Myocyte (in vitro differentiated cells): ENCODE results near the gene TMEM87A. TPM values are rescaled to one million over a fixed set of nuclear protein-coding genes. Genes with fewer than 3 reads are reported as not detected.
"Not testable (repeated sequence)": the region's sequence is repeated elsewhere in the genome, so short reads cannot be mapped to it uniquely, and the experiment has no call there.

ENCODE experiments used
- DNase-seq: peaks from one replicate; pipeline ENCODE4 v3.0.0-alpha.2; 2012; ENCODE audit warnings: low read depth
- polyA plus RNA-seq: library from polyadenylated mRNA; unstranded; fragments of >200 nt; gene quantifications from one replicate; pipeline ENCODE4 v1.2.1, GENCODE V29; 2012; ENCODE audit warnings: missing spikeins
- total RNA-seq: library from RNA; depleted of rRNA; stranded (reverse); fragments of >200 nt; gene quantifications from 2 replicates; pipeline ENCODE4 v1.2.3, GENCODE V29; 2014

Gene TMEM87A
- total RNA-seq: 53.3 and 82.5 TPM in 2 replicates
- 32.6 TPM for polyA plus RNA-seq

- peak; percentile 99 for DNase-seq
Measured at GRCh38 chr15:42272939-42273899, at the start of gene TMEM87A, which contains the start of gene GANC. Gene TMEM87A (minus strand): TSS chr15:42273433. CDS start chr15:42273398, 35 bp downstream. Gene GANC (plus strand): TSS chr15:42273201. CDS start chr15:42274482, 1,281 bp downstream.

- DNase-seq: no peak
Measured at GRCh38 chr15:42319206-42319605, 46.0 kb upstream of the TMEM87A start.

GRCh38 chr15:42316282-42316805, 43.1 kb upstream of the TMEM87A start:
- DNase-seq: not testable (repeated sequence)

GRCh38 chr15:42315521-42315920, 42.3 kb upstream of the TMEM87A start:
- no peak for DNase-seq

- DNase-seq: no peak
Measured at GRCh38 chr15:42314818-42315217, 41.6 kb upstream of the TMEM87A start.

GRCh38 chr15:42313463-42313862, 40.2 kb upstream of the TMEM87A start:
- no peak for DNase-seq

- DNase-seq: no peak
Measured at GRCh38 chr15:42306681-42307080, 33.4 kb upstream of the TMEM87A start.

- peak; percentile 36 for DNase-seq
Measured at GRCh38 chr15:42301004-42301403, 27.8 kb upstream of the TMEM87A start.

- no peak for DNase-seq
Measured at GRCh38 chr15:42289166-42289565, 15.9 kb upstream of the TMEM87A start.

GRCh38 chr15:42287931-42288330, 14.7 kb upstream of the TMEM87A start:
- no peak for DNase-seq

- DNase-seq: no peak
Measured at GRCh38 chr15:42286445-42287029, 13.3 kb upstream of the TMEM87A start.

- DNase-seq: no peak
Measured at GRCh38 chr15:42285034-42285433, 11.8 kb upstream of the TMEM87A start.

- no peak for DNase-seq
Measured at GRCh38 chr15:42284551-42284950, 11.3 kb upstream of the TMEM87A start.

- DNase-seq: no peak
Measured at GRCh38 chr15:42283671-42284070, 10.4 kb upstream of the TMEM87A start.

GRCh38 chr15:42282926-42283325, 9.7 kb upstream of the TMEM87A start:
- DNase-seq: no peak

GRCh38 chr15:42282344-42282743, 9.1 kb upstream of the TMEM87A start:
- peak; percentile 53 for DNase-seq

- DNase-seq: no peak
Measured at GRCh38 chr15:42279234-42279723, 6.0 kb upstream of the TMEM87A start.

GRCh38 chr15:42276762-42277161, 3.5 kb upstream of the TMEM87A start:
- DNase-seq: no peak

- peak; percentile 7 for DNase-seq
Measured at GRCh38 chr15:42275780-42276391, 2.7 kb upstream of the TMEM87A start.

- peak; percentile 6 for DNase-seq
Measured at GRCh38 chr15:42274702-42274989, 1.4 kb upstream of the TMEM87A start.

GRCh38 chr15:42273900-42274701, 868 bp upstream of the TMEM87A start:
- peak; percentile 73 for DNase-seq
